Bronchial epithelial cell (primary cell): ENCODE data around the gene ORM2. TPM values are rescaled to one million over a fixed set of nuclear protein-coding genes. Genes with fewer than 3 reads are reported as not detected.

ENCODE experiments used
- DNase-seq: peaks from one replicate; pipeline ENCODE4 v3.0.0-alpha.2; 2010; ENCODE audit warnings: low read depth
- FAIRE-seq: peaks from 2 replicates; lab custom pipeline; 2011; peaks lifted over from hg19 to GRCh38; lab: Jason Lieb, UNC
- H3K27me3 ChIP-seq: 2 replicates; pipeline ENCODE4 v1.5.1; 2011; ENCODE audit warnings: low read length; ENCODE audit not compliant: control insufficient read depth, insufficient read depth
- H3K36me3 ChIP-seq: 2 replicates; pipeline ENCODE4 v1.5.1; 2011; ENCODE audit warnings: low read length; ENCODE audit not compliant: control insufficient read depth, insufficient read depth
- H3K4me3 ChIP-seq: 2 replicates; pipeline ENCODE4 v1.5.1; 2011; ENCODE audit warnings: mild to moderate bottlenecking, low read depth, low read length, control low read depth
- total RNA-seq: library from RNA; depleted of rRNA; stranded (reverse); fragments of >200 nt; gene quantifications from 2 replicates; pipeline ENCODE4 v1.2.1, GENCODE V29; 2014
- TF ChIP-seq, protein P1 (sequence below): IDR thresholded peaks from 2 replicates; pipeline ENCODE4 v1.5.1; 2011; ENCODE audit warnings: mild to moderate bottlenecking, moderate library complexity, low read length, control low read depth, inconsistent platforms; ENCODE audit not compliant: insufficient read depth, severe bottlenecking

Gene ORM2
- total RNA-seq, 1 donor from 2014 or later = not detected

DNA sequence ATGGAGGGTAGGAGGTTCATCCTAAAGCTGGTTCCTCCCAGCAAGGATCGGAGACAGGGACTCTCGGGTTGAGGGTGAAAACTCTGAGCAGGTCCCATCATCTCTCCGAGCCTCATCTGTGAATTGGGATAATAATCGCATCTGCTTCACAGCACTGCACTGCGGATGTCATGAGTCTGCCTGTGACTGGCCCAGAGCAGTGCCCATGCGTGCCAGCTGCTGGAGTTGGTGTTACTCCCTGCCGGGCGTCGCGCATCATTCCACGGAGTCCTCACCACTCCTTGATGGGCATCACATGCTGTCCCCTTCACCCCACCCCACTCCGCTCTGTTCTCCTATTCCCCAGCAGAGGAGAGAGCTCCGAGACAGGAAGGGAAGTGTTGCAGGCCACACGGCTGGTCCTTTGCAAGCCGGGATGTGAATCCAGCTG, 41.9 kb upstream of the ORM2 start:
- DNase-seq = no peak
- H3K27me3 ChIP-seq = no peaks in the 10 kb centered on the region
- no peak overlapping the region for H3K4me3 ChIP-seq
- peak; percentile 83 for FAIRE-seq
- H3K36me3 ChIP-seq = peaks cover 8% of the 10 kb centered on the region
- TF ChIP-seq, protein P1, sequence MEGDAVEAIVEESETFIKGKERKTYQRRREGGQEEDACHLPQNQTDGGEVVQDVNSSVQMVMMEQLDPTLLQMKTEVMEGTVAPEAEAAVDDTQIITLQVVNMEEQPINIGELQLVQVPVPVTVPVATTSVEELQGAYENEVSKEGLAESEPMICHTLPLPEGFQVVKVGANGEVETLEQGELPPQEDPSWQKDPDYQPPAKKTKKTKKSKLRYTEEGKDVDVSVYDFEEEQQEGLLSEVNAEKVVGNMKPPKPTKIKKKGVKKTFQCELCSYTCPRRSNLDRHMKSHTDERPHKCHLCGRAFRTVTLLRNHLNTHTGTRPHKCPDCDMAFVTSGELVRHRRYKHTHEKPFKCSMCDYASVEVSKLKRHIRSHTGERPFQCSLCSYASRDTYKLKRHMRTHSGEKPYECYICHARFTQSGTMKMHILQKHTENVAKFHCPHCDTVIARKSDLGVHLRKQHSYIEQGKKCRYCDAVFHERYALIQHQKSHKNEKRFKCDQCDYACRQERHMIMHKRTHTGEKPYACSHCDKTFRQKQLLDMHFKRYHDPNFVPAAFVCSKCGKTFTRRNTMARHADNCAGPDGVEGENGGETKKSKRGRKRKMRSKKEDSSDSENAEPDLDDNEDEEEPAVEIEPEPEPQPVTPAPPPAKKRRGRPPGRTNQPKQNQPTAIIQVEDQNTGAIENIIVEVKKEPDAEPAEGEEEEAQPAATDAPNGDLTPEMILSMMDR = no peak

DNA sequence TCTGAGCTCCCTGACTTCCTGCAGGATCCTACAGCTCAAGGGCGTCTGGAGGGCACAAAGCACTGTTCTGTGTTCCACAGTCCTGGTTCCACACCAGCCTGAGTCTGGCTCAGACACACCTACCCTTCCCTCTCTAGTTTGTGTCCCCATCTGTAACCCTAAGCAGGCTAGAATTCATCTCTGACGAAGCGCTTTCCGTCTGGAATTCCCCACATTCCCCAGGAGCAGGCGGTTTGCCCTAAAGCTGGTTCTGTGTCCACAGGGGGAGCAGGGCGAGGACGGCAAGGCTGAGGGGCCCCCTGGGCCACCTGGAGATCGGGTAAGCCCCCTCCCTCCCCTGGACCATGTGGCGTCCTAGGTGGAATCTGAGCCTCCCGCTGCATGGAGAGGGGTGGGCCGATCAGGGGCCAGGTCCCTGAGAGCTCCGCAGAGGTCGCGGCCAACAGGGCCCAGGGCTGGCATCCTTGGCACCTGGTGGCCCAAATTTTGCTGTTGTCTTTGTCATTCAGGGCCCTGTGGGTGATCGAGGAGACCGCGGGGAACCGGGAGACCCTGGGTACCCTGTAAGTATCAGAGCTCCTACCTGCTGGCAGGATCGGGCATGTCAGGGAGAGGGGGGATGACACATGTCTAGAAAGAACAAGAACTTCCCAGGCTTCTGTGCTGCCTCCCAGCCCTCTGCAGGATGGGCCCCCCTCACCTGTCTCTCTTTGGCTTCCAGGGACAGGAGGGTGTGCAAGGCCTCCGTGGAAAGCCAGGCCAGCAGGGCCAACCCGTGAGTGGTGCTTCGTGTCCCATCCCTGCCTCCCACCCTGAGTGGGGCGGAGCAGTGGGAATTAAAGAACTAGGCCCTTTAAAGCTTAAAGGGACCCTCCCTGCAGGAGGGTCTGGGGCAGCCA, 41.2 kb upstream of the ORM2 start:
- DNase-seq = peak; percentile 88
- TF ChIP-seq, protein P1 = no peak
- Histone ChIP-seq H3K27me3 (no peaks in the 10 kb centered on the region), H3K36me3 (peaks cover 8% of the 10 kb centered on the region), H3K4me3 (no peak overlapping the region)
- peak; percentile 40 for FAIRE-seq

DNA sequence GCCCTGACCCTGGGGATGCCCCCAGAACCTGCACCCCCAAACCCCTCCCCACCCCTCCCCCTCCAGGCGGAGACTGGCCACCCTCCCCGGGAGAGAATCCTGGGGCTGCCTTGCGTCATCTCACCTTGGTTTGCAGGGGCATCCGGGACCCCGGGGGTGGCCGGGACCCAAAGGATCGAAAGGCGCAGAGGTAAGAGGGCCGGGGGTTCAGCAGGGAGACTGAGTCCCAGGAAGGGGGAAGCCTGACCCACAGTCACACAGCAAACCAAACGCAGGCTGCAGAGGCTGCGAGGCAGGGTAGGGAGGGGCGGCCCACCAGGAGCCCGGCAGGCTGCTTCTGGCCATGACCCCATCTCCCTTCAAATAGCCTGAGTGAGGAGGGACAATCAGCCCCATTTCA, 40.6 kb upstream of the ORM2 start:
- no peak for FAIRE-seq
- Histone ChIP-seq H3K4me3 (no peak overlapping the region), H3K27me3 (no peaks in the 10 kb centered on the region), H3K36me3 (peaks cover 8% of the 10 kb centered on the region)
- TF ChIP-seq, protein P1 = no peak
- DNase-seq = no peak

DNA sequence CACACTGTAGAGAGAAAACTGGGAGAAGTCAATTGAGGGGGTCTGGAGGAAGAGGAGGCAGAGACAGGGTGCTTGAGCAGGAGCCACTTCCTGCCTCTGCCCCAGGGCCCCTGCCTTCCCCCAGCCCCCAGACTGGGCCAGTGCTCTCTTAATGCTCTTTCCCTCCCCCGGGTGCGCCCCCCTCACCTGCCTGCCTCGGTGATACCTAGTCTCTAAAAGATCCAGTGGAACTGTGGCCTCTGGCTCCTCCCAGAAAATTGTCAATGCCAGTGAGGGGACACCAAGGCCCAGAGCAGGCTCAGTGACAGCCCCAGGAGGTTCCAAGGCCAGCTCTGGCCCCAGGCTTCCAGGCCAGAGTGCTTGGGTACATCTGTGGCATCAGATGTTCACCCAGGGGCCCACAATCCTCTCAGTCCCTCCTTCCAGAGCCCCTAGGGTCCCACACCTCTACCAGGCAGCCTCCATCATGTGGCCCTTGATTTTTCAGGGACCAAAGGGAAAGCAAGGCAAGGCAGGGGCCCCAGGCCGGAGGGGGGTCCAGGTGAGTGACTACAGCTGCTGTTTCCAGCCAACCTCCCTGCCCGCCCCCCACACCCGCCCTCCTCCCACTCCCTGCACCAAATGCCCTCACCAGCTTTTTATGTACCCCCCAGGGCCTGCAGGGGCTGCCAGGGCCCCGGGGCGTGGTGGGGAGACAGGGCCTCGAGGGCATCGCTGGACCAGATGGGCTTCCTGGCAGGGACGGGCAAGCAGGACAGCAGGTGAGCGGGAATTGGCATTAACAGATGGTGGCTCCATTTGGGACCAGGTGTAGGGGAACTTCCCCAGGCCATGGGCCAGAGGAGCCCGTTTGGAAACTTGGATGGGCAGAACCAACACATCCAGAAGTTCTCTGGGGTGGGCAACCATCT, 39.8 kb upstream of the ORM2 start:
- Histone ChIP-seq H3K36me3 (peaks cover 9% of the 10 kb centered on the region), H3K4me3 (no peak overlapping the region), H3K27me3 (no peaks in the 10 kb centered on the region)
- FAIRE-seq = no peak
- DNase-seq = no peak
- TF ChIP-seq, protein P1 = no peak

DNA sequence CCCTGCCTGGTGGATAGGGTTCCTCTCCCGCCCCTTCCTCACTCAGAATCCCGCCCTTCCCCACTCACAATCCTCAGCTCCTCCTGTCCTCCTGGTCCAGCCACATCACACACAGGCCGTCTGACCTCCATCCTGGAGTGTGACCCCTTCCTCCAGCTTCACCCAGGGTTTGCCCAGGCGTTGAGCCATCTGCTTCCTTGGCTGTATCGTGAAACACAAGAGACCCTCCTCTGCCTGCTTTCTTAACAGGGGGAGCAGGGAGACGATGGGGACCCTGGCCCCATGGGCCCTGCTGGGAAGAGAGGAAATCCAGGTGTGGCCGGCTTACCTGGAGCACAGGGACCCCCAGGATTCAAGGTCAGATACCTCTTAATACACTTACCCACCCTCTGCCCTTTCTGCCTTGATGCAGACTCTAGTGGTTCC, 39.1 kb upstream of the ORM2 start:
- Histone ChIP-seq H3K36me3 (peaks cover 12% of the 10 kb centered on the region), H3K4me3 (no peak overlapping the region), H3K27me3 (no peaks in the 10 kb centered on the region)
- TF ChIP-seq, protein P1 = no peak
- no peak for DNase-seq
- no peak for FAIRE-seq
